SK-N-SH treated with all-trans-retinoic acid at 6 μM for 48 hours (cell line): ENCODE measurements around the gene FBXW10B.

Source experiments
- ATAC-seq: fragments of 200-7000 bp; cut with Tn5 transposase; 3 replicates; pipeline ENCODE4 v1.9.1; 2020; ENCODE audit warnings: mild to moderate bottlenecking, moderate library complexity
- ARNTL ChIP-seq: fragments of 450-650 bp; formaldehyde crosslinking; IDR thresholded peaks from 2 replicates; pipeline ENCODE4 v1.5.0; 2020; ENCODE audit warnings: low read depth, mild to moderate bottlenecking, moderate library complexity, borderline replicate concordance
- BACH2 ChIP-seq: fragments of 250-450 bp; sonication (Bioruptor Pico); IDR thresholded peaks from 2 replicates; pipeline ENCODE4 v1.9.0; 2021; ENCODE audit warnings: mild to moderate bottlenecking, borderline replicate concordance
- CSDC2 ChIP-seq: fragments of 250-450 bp; sonication (Bioruptor Pico); IDR thresholded peaks from 2 replicates; pipeline ENCODE4 v1.5.0; 2020; ENCODE audit warnings: mild to moderate bottlenecking, moderate library complexity
- GLIS3 ChIP-seq: fragments of 250-450 bp; sonication (Bioruptor Pico); IDR thresholded peaks from 2 replicates; pipeline ENCODE4 v1.5.0; 2020; ENCODE audit warnings: mild to moderate bottlenecking, moderate library complexity
- ISL1 ChIP-seq: fragments of 250-450 bp; sonication (Bioruptor Pico); IDR thresholded peaks from 2 replicates; pipeline ENCODE4 v2.1.2; 2022; ENCODE audit warnings: mild to moderate bottlenecking, moderate library complexity
- OSR1 ChIP-seq: fragments of 250-450 bp; sonication (Bioruptor Pico); IDR thresholded peaks from 2 replicates; pipeline ENCODE4 v1.8.0; 2022; ENCODE audit warnings: moderate library complexity, mild to moderate bottlenecking, inconsistent platforms
- POU6F1 ChIP-seq: fragments of 250-450 bp; sonication (Bioruptor Pico); IDR thresholded peaks from 2 replicates; pipeline ENCODE4 v1.8.0; 2021; ENCODE audit warnings: low read depth, mild to moderate bottlenecking, moderate library complexity, borderline replicate concordance
- RARB ChIP-seq: fragments of 250-450 bp; sonication (Bioruptor Pico); IDR thresholded peaks from 2 replicates; pipeline ENCODE4 v1.8.0; 2021; ENCODE audit warnings: mild to moderate bottlenecking, moderate library complexity
- SNAI2 ChIP-seq: fragments of 250-450 bp; sonication (Bioruptor Pico); IDR thresholded peaks from 2 replicates; pipeline ENCODE4 v1.5.0; 2020; ENCODE audit warnings: mild to moderate bottlenecking, moderate library complexity
- TCF4 ChIP-seq: fragments of 250-450 bp; sonication (Bioruptor Pico); IDR thresholded peaks from 2 replicates; pipeline ENCODE4 v1.8.0; 2021; ENCODE audit warnings: mild to moderate bottlenecking, moderate library complexity, borderline replicate concordance
- TOX ChIP-seq: fragments of 250-450 bp; sonication (Bioruptor Pico); IDR thresholded peaks from 2 replicates; pipeline ENCODE4 v1.8.0; 2021; ENCODE audit warnings: mild to moderate bottlenecking, moderate library complexity, borderline replicate concordance
- ZFP3 ChIP-seq: fragments of 250-450 bp; sonication (Bioruptor Pico); IDR thresholded peaks from 2 replicates; pipeline ENCODE4 v1.5.0; 2020; ENCODE audit warnings: mild to moderate bottlenecking, moderate library complexity
- ZFP30 ChIP-seq: fragments of 450-650 bp; formaldehyde crosslinking; IDR thresholded peaks from 2 replicates; pipeline ENCODE4 v1.5.0; 2022; ENCODE audit warnings: mild to moderate bottlenecking, moderate library complexity
- ZNF565 ChIP-seq: fragments of 450-650 bp; formaldehyde crosslinking; conservative IDR thresholded peaks from 2 replicates; pipeline ENCODE4 v1.5.0; 2020; ENCODE audit warnings: low read depth, mild to moderate bottlenecking, moderate library complexity
- ZNF70 ChIP-seq: fragments of 450-650 bp; formaldehyde crosslinking; IDR thresholded peaks from 2 replicates; pipeline ENCODE4 v1.5.0; 2020; ENCODE audit warnings: mild to moderate bottlenecking, moderate library complexity
- ZNF8 ChIP-seq: fragments of 450-650 bp; formaldehyde crosslinking; IDR thresholded peaks from 2 replicates; pipeline ENCODE4 v1.5.0; 2020; ENCODE audit warnings: mild to moderate bottlenecking, moderate library complexity
- TF ChIP-seq, protein P1 (sequence below): fragments of 250-450 bp; sonication (Bioruptor Pico); IDR thresholded peaks from 2 replicates; pipeline ENCODE4 v1.5.1; 2021; ENCODE audit warnings: mild to moderate bottlenecking, moderate library complexity
- TF ChIP-seq, protein P2 (sequence below): fragments of 250-450 bp; sonication (Bioruptor Pico); IDR thresholded peaks from 2 replicates; pipeline ENCODE4 v1.8.0; 2020; ENCODE audit warnings: mild to moderate bottlenecking, moderate library complexity, borderline replicate concordance
- TF ChIP-seq, protein P3 (sequence below): fragments of 250-450 bp; sonication (Bioruptor Pico); IDR thresholded peaks from 2 replicates; pipeline ENCODE4 v1.5.1; 2020; ENCODE audit warnings: low read depth, mild to moderate bottlenecking, moderate library complexity

The FBXW10B gene

DNA sequence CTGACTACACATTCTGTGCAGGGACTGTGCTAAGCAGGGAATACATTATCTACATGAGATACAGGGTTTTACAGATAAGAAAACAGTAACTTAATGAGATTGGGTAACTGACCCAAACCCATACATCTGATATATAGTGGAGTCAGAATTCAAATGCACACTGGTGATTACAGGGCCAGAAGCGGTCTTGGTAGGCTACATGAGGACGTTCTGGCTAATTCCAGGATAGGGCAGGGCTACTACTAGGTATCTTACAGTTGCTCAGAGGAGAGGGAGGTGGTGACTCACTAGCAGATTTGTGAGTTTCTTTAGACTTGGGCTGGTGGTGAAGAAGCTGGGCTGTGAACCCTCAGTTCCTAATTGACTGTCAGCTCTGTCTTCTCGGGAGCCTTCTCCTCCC, 43.2 kb upstream of the FBXW10B start (continued):
- TF ChIP-seq, protein P1, sequence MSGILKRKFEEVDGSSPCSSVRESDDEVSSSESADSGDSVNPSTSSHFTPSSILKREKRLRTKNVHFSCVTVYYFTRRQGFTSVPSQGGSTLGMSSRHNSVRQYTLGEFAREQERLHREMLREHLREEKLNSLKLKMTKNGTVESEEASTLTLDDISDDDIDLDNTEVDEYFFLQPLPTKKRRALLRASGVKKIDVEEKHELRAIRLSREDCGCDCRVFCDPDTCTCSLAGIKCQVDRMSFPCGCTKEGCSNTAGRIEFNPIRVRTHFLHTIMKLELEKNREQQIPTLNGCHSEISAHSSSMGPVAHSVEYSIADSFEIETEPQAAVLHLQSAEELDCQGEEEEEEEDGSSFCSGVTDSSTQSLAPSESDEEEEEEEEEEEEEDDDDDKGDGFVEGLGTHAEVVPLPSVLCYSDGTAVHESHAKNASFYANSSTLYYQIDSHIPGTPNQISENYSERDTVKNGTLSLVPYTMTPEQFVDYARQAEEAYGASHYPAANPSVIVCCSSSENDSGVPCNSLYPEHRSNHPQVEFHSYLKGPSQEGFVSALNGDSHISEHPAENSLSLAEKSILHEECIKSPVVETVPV (CRISPR knock-in tag), result no peak

- TF ChIP-seq ZFP3 (CRISPR knock-in tag), result no peak
- TF ChIP-seq, protein P1 (CRISPR knock-in tag), result no peak
- TF ChIP-seq, protein P2, sequence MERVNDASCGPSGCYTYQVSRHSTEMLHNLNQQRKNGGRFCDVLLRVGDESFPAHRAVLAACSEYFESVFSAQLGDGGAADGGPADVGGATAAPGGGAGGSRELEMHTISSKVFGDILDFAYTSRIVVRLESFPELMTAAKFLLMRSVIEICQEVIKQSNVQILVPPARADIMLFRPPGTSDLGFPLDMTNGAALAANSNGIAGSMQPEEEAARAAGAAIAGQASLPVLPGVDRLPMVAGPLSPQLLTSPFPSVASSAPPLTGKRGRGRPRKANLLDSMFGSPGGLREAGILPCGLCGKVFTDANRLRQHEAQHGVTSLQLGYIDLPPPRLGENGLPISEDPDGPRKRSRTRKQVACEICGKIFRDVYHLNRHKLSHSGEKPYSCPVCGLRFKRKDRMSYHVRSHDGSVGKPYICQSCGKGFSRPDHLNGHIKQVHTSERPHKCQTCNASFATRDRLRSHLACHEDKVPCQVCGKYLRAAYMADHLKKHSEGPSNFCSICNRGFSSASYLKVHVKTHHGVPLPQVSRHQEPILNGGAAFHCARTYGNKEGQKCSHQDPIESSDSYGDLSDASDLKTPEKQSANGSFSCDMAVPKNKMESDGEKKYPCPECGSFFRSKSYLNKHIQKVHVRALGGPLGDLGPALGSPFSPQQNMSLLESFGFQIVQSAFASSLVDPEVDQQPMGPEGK, result no peak
- no peak for TF ChIP-seq ARNTL
- no peak for TF ChIP-seq RARB (CRISPR knock-in tag)
- TF ChIP-seq ZNF70 (CRISPR knock-in tag), result no peak
- no peak for TF ChIP-seq TOX (CRISPR knock-in tag)
- no peak for TF ChIP-seq BACH2
- TF ChIP-seq TCF4 (CRISPR knock-in tag), result no peak
- TF ChIP-seq SNAI2 (CRISPR knock-in tag), result no peak
- TF ChIP-seq, protein P3, sequence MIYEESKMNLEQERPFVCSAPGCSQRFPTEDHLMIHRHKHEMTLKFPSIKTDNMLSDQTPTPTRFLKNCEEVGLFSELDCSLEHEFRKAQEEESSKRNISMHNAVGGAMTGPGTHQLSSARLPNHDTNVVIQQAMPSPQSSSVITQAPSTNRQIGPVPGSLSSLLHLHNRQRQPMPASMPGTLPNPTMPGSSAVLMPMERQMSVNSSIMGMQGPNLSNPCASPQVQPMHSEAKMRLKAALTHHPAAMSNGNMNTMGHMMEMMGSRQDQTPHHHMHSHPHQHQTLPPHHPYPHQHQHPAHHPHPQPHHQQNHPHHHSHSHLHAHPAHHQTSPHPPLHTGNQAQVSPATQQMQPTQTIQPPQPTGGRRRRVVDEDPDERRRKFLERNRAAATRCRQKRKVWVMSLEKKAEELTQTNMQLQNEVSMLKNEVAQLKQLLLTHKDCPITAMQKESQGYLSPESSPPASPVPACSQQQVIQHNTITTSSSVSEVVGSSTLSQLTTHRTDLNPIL (CRISPR knock-in tag), result no peak
- TF ChIP-seq GLIS3 (CRISPR knock-in tag), result no peak
- TF ChIP-seq ZNF8 (CRISPR knock-in tag), result no peak
- no peak for ATAC-seq
These were observed 40.6 kb upstream of the FBXW10B start for GRCh38 chr17:15660077-15660476.

DNA sequence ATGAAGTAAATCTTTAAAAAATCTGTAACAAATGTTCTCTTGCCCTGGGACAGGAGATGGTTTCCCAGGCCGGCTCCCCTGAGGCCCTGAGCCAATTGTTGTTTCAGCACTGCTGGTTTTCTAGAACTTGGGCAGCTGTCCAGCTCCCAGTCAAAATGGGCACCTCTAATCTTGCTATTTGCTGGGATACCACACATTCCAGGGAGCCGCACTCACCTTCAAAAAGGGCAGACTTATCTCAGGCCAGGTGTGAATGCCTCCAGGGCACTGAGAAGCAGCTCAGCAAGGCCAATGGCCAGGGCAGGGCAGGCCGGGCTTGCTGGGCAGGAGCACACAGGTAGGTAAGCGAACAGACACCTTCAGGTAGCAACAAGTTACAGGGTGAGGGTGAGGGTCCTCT, 40.2 kb upstream of the FBXW10B start:
- peak; percentile 12; the same call in 1 of the 2 replicates for TF ChIP-seq ISL1 (CRISPR knock-in tag)
- TF ChIP-seq TCF4 (CRISPR knock-in tag), result no peak
- ATAC-seq, result peak; percentile 25; the same call in 1 of the 3 replicates

- TF ChIP-seq ZNF70 (CRISPR knock-in tag) (no peak), CSDC2 (CRISPR knock-in tag) (no peak), ZNF8 (CRISPR knock-in tag) (no peak), BACH2 (no peak), TOX (CRISPR knock-in tag) (no peak), TCF4 (CRISPR knock-in tag) (no peak), ISL1 (CRISPR knock-in tag) (no peak), ARNTL (no peak), OSR1 (no peak), ZFP30 (CRISPR knock-in tag) (no peak), GLIS3 (CRISPR knock-in tag) (no peak), ZNF565 (CRISPR knock-in tag) (no peak), POU6F1 (CRISPR knock-in tag) (no peak)
- TF ChIP-seq, protein P1 (CRISPR knock-in tag), result no peak
- TF ChIP-seq, protein P3 (CRISPR knock-in tag), result no peak
- TF ChIP-seq, protein P2, result no peak
- no peak for ATAC-seq
These were observed 39.7 kb upstream of the FBXW10B start for GRCh38 chr17:15659236-15659635.
